ENCODE results near the gene VPS37B. TPM values are rescaled to one million over a fixed set of nuclear protein-coding genes. Genes with fewer than 3 reads are reported as not detected.

VPS37B gene
- total and polyA plus RNA-seq, 2 donors (not counting 1 experiment from before 2014, with no cell fraction given) = 66.7 to 88.1 TPM

GRCh38 chr12:122935318-122935717, 39.4 kb upstream of the VPS37B start:
- POLR2A ChIA-PET = interaction anchor here (0.7 kb wide), 1 partner anchor 9 kb away, joined by 5 read pairs; no protein-coding TSS in a partner anchor

GRCh38 chr12:122934722-122935121, 38.8 kb upstream of the VPS37B start:
- no peak for DNase-seq
- H3K4me3 Mint-ChIP-seq = no peak overlapping the region

More at GRCh38 chr12:122935318-122935717, 39.4 kb upstream of the VPS37B start:
- H2AFZ ChIP-seq (ENCODE audit: insufficient read depth, low read depth, low read length, poor library complexity, severe bottlenecking) = no peak overlapping the region
- Mint-ChIP-seq H3K4me1 (peaks cover 10% of the 10 kb centered on the region), H3K27ac (no peak overlapping the region), H3K4me3 (no peak overlapping the region), H3K27me3 (no peaks in the 10 kb centered on the region), H3K9me3 (ENCODE audit: insufficient read depth) (no peaks in the 10 kb centered on the region)
- intact Hi-C loops (cut with micrococcal nuclease) = no loop called here
- TF ChIP-seq EZH2 (IDR thresholded peaks at IDR 0.05; ENCODE audit: borderline replicate concordance, insufficient read depth, low read depth, low read length, poor library complexity, severe bottlenecking) (no peak), CTCF (IDR thresholded peaks at IDR 0.05) (no peak)
- H3K4me2 ChIP-seq (replicated peaks; ENCODE audit: low read depth, low read length, poor library complexity, severe bottlenecking) = no peak overlapping the region
- no peaks in the 10 kb centered on the region for H3K36me3 ChIP-seq (replicated peaks in 1 of 2; ENCODE audit: control extremely low read depth in 1 of 2, control insufficient read depth in 1 of 2, extremely low read depth in 1 of 2, insufficient read depth in 2 of 2, low read length in 1 of 2)
- DNase-seq (no peak), ATAC-seq (ENCODE audit: low read depth) (no peak)
- 98% methylated on average over 8 of the region's 8 CpGs for WGBS (ENCODE audit: insufficient coverage)
- CTCF ChIA-PET = no interaction called here
- no peaks in the 10 kb centered on the region for H4K20me1 ChIP-seq (ENCODE audit: control insufficient read depth, insufficient read depth, low read length, poor library complexity, severe bottlenecking)
- no peaks in the 10 kb centered on the region for H3K79me2 ChIP-seq (ENCODE audit: control insufficient read depth, insufficient read depth, low read length)
- peaks cover 7 to 23% of the 10 kb centered on the region in 2 donors for H3K4me1 ChIP-seq (ENCODE audit: control insufficient read depth in 2 of 2, insufficient read depth in 2 of 2, low read length in 2 of 2)
- H3K9me3 ChIP-seq (ENCODE audit: control extremely low read depth in 1 of 3, control insufficient read depth in 2 of 3, insufficient read depth in 1 of 3, low read length in 2 of 3) = peaks cover 0 to 5% (median 0%) of the 10 kb centered on the region in 3 donors
- H3K27me3 ChIP-seq (replicated peaks in 1 of 4; ENCODE audit: control extremely low read depth in 1 of 4, control insufficient read depth in 3 of 4, insufficient read depth in 4 of 4, low read length in 3 of 4) = no peaks in the 10 kb centered on the region
- H3K9ac ChIP-seq (ENCODE audit: low read length) = no peak overlapping the region
- no peak overlapping the region for H3K4me3 ChIP-seq (ENCODE audit: control extremely low read depth in 1 of 5, extremely low read depth in 1 of 5, insufficient read depth in 1 of 5, low read depth in 2 of 5, low read length in 4 of 5)
- H3K27ac ChIP-seq (ENCODE audit: low read length in 2 of 2) = no peak overlapping the region

More at GRCh38 chr12:122934722-122935121, 38.8 kb upstream of the VPS37B start:
- H3K9ac ChIP-seq (ENCODE audit: low read length) = no peak overlapping the region
- no peaks in the 10 kb centered on the region for H3K79me2 ChIP-seq (ENCODE audit: control insufficient read depth, insufficient read depth, low read length)
- no peaks in the 10 kb centered on the region for H3K36me3 ChIP-seq (replicated peaks in 1 of 2; ENCODE audit: control extremely low read depth in 1 of 2, control insufficient read depth in 1 of 2, extremely low read depth in 1 of 2, insufficient read depth in 2 of 2, low read length in 1 of 2)
- peaks cover 7 to 23% of the 10 kb centered on the region in 2 donors for H3K4me1 ChIP-seq (ENCODE audit: control insufficient read depth in 2 of 2, insufficient read depth in 2 of 2, low read length in 2 of 2)
- H3K4me1 Mint-ChIP-seq = peaks cover 10% of the 10 kb centered on the region
- no peaks in the 10 kb centered on the region for H3K27me3 Mint-ChIP-seq
- H4K20me1 ChIP-seq (ENCODE audit: control insufficient read depth, insufficient read depth, low read length, poor library complexity, severe bottlenecking) = no peaks in the 10 kb centered on the region
- no peak overlapping the region for H3K4me3 ChIP-seq (ENCODE audit: control extremely low read depth in 1 of 5, extremely low read depth in 1 of 5, insufficient read depth in 1 of 5, low read depth in 2 of 5, low read length in 4 of 5)
- WGBS (ENCODE audit: insufficient coverage) = 80% methylated on average over 1 of the region's 3 CpGs
- CTCF ChIA-PET = no interaction called here
- H3K4me2 ChIP-seq (replicated peaks; ENCODE audit: low read depth, low read length, poor library complexity, severe bottlenecking) = no peak overlapping the region
- no peak overlapping the region for H3K27ac Mint-ChIP-seq
- H2AFZ ChIP-seq (ENCODE audit: insufficient read depth, low read depth, low read length, poor library complexity, severe bottlenecking) = no peak overlapping the region
- no peaks in the 10 kb centered on the region for H3K9me3 Mint-ChIP-seq (ENCODE audit: insufficient read depth)
- H3K9me3 ChIP-seq (ENCODE audit: control extremely low read depth in 1 of 3, control insufficient read depth in 2 of 3, insufficient read depth in 1 of 3, low read length in 2 of 3) = peaks cover 0 to 5% (median 0%) of the 10 kb centered on the region in 3 donors
- ATAC-seq (ENCODE audit: low read depth) = no peak
- TF ChIP-seq EZH2 (IDR thresholded peaks at IDR 0.05; ENCODE audit: borderline replicate concordance, insufficient read depth, low read depth, low read length, poor library complexity, severe bottlenecking) (no peak), CTCF (IDR thresholded peaks at IDR 0.05) (no peak)
- intact Hi-C loops (cut with micrococcal nuclease) = no loop called here
- POLR2A ChIA-PET = interaction anchor here (0.7 kb wide), 1 partner anchor 58 kb away, joined by 3 read pairs; no protein-coding TSS in a partner anchor
- H3K27me3 ChIP-seq (replicated peaks in 1 of 4; ENCODE audit: control extremely low read depth in 1 of 4, control insufficient read depth in 3 of 4, insufficient read depth in 4 of 4, low read length in 3 of 4) = no peaks in the 10 kb centered on the region
- no peak overlapping the region for H3K27ac ChIP-seq (ENCODE audit: low read length in 2 of 2)

Data from B cell (primary cell).